ENCODE data around the gene PLPP3.

Gene PLPP3

GRCh38 chr1:56493826-56494225, 85.5 kb downstream of the PLPP3 start:
- no peak for DNase-seq

- DNase-seq = no peak
These were observed 87.9 kb downstream of the PLPP3 start for GRCh38 chr1:56491441-56491840.

DNA sequence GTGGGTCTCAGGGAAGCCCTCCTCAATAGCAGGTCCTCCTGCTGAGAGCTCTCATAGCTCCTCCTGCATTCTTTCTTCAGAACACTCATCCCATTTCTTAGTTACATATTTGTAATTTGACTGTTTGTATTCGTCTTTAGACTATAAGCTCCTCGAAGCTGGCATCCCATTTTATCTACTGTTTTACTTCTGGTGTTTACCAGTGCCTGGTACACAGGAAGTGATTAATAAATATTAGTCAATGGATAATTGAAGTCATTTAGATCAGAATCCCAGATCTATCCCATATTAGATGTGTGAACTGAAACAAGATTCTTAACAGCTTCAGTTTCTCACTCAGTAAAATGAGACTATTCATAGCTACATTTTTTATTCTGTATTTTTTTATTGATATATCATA, 88.7 kb downstream of the PLPP3 start:
- no peak for DNase-seq

DNA sequence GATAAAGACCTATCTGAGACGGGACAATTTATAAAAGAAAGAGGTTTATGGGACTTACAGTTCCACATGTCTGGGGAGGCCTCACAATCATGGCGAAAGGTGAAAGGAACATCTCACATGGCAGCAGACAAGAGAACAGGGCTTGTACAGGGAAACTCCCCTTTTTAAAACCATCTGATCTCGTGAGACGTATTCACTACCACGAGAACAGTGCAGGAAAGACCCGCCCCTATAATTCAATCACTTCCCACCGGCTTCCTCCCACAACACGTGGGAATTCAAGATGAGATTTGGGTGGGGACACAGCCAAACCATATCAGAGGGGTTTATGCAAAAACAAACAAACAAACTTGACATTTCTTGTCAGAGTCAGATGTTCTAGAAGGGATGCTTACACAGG, 89.7 kb downstream of the PLPP3 start:
- no peak for DNase-seq

DNA sequence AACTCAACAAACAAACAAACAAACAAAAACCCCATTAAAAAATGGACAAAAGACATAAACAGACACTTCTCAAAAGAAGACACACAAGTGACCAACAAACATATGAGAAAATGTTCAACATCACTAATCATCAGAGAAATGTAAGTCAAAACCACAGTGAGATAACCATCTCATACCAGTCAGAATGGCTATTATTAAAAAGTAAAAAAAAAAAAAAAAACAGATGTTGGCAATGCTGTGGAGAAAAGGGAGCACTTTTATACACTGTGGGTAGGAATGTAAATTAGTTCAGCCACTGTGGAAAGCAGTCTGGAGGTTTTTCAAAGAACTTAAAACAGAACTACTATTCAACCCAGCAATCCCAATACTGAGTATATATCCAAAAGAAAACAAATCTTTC, 94.7 kb downstream of the PLPP3 start:
- no peak for DNase-seq

GRCh38 chr1:56483104-56483503, 96.3 kb downstream of the PLPP3 start:
- DNase-seq = no peak

DNA sequence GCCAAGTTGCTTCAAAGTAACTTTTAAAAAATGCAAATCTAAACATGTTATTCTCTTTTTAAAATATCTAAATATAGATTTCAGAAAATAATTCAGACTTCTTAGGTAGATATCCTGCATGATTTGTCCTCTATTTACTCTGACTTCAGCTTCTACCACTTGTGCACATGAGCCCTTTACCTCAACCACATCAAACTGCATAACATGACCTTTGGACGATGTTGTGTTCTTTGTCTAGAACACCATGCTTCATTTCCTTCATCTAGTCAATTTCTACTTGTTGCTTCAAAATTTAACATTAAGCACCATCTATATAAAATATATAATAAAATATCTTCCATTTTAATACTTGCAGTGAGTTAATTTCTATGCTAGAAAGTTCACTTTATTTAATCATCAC, 96.9 kb downstream of the PLPP3 start:
- no peak for DNase-seq

- DNase-seq = no peak
These were observed 98.1 kb downstream of the PLPP3 start for GRCh38 chr1:56481140-56481694.

- no peak for DNase-seq
These were observed 100.6 kb downstream of the PLPP3 start for GRCh38 chr1:56478734-56479133.

DNA sequence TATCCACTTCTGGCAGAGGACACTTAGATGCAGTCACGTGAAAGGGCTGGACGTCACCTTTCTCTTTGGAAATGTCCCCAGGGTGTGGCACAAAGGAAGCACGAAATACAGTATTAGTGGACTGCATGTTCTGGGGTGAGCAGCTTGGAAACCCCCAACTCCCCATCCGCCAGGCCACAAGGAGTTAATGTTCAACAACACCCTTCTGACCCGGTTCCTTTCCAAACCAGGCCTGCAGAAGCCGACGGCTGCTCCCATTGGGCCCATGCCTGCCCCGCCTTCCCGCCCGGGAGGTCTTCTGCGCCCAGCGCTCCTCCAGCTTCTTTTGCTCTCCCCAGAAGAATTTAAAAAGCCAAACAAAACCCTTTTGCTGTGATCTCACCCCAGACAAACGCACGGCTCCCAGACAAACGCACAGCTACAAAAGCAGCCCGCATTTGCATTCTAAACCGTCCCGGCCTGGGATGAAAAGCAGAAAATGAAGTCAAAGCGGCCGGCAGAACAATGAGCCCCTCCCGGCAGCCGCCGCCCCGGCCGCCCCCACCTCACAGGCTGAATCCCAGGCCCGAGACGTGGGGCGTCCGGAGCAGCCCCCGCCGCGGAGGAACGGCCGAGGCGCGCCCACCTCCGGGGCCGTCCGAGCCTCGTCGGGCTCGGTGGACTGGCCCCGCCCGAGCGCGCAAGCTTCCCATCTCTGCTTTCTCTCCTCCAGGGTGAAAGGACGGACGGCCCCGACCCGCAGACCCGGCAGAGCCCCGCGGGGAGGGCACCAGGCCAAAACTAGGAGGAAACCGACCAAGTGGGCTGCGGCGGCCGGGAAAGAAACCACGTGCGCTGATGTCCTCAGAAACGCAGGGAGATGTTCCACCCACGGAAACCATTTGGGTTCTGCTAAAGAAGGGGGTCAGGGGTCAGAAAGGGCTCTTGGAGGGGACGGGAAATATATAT, 101.9 kb downstream of the PLPP3 start:
- no peak for DNase-seq

DNA sequence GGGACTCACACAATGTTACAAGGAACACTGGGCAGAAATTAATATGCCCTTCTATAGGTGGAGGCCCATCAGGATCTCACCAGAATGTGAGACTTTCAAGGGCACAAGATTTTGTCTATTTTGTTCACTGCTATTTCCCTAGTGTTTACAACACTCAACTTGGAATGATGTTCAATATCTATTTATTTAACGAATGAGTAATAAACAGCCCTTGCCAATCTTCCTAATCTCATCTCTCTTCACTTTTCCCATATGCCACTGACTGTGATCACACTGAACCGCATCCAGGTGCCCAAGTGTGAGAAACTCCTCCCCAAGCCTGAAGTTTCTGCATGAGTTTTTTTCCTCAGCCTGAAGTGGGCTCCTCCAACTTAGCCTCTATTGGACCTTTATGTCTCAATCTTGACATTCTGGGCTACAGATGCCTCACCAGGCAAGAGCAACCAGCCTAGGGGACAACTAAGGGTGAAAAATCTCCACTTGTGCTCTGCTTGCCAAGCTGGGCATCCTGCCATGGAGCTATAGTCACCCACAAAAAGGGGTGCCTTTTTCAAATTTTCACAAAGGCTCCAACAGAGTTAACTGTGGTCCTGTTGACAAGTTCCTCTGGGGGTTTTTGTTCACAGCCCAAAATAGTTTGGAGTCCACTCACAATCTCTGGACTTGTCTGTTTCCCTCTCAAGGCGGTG, 105.6 kb downstream of the PLPP3 start:
- DNase-seq = no peak

- no peak for DNase-seq
These were observed 106.5 kb downstream of the PLPP3 start for GRCh38 chr1:56472860-56473259.

GRCh38 chr1:56469640-56470371, 109.6 kb downstream of the PLPP3 start:
- DNase-seq = no peak

GRCh38 chr1:56468518-56468917, 110.8 kb downstream of the PLPP3 start:
- DNase-seq = no peak

GRCh38 chr1:56466538-56466937, 112.8 kb downstream of the PLPP3 start:
- no peak for DNase-seq

- DNase-seq = no peak
These were observed 115.1 kb downstream of the PLPP3 start for GRCh38 chr1:56464294-56464693.

DNA sequence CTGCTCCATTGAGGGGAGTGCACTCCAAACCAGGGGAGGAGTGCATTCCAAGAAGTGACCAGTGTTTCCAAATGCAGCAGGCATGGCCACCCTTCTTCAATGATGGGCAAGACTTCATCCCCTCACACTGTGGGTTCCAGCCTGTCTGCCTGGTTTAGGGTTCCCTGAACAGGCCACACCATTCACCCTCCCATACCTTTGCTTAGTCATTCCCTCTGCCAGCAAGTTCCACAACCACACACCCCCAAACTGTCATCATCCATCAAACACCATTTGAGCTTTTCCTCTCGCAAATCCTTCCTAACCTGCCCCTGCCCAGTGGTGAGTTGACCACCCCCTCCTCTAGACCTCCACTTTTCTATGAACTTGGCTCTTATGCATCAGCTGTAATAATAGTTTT, 116.0 kb downstream of the PLPP3 start:
- DNase-seq = no peak

GRCh38 chr1:56462209-56462608, 117.2 kb downstream of the PLPP3 start:
- no peak for DNase-seq

DNA sequence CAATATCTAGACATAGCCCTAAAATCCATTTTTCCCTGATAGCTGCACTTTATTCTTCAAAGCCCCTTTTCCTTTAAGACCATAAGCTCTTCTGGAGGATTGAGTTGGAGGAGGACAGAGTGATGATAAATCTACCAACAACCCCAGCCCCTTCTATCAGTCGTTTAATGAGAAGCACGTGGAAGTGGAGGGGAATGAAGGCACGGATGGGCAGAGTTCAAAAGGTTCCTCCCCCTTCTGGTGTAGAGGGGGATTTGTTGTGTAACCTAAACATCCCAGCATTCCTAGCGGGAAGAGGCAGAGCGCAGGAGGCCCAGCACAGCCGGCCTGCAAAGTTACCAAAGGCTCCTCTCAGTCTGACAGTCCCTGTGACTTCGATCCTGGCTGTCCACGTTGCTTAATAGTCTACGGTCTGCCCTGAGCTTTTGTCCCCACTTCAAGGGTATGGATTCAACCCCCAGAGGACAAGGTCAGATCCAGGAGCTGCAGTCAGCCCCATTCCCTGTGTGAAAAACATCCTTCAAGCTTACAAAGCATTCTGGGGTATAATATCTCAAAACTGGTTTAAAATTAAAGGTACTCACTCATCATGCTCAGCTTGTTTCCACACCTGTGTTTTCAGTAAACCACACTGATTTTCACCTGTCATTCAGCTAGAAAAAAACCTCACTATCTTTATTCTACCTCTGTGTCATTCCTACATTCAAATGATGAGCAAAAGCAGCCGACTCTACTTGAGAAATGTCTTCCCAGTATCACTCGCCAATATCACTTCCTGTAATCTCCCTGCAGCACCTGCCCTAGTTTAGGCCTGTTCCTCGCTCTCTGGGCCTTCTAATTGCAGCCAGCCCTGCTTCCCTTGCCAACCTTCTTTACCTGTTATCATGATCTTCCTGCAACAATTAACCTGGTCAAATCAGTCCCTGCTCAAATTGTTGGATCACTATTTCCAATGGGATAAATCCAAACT, 117.9 kb downstream of the PLPP3 start:
- no peak for DNase-seq

- DNase-seq = no peak
These were observed 120.1 kb downstream of the PLPP3 start for GRCh38 chr1:56459260-56459659.

GRCh38 chr1:56457756-56458375, 121.5 kb downstream of the PLPP3 start:
- DNase-seq = no peak
